ENCODE data around the gene MYO16. TPM values are rescaled to one million over a fixed set of nuclear protein-coding genes. Genes with fewer than 3 reads are reported as not detected.

The MYO16 gene
- total RNA-seq, 1 experiment from 2014 or later, result not detected

- no peaks in the 10 kb centered on the region for H3K27me3 Mint-ChIP-seq (ENCODE audit: low read depth)
- Histone ChIP-seq H2BK15ac (ENCODE audit: low read depth, low read length) (no peak overlapping the region; the same call in 1 of the 2 replicates), H3K18ac (ENCODE audit: insufficient read length, low read depth, low read length) (no peak overlapping the region), H4K8ac (replicated peaks; ENCODE audit: insufficient read length, low read depth, low read length) (no peak overlapping the region), H3K9ac (ENCODE audit: extremely low read depth, insufficient read length, low read length) (no peak overlapping the region), H4K5ac (ENCODE audit: insufficient read length, low read depth, low read length) (no peak overlapping the region), H2AK5ac (ENCODE audit: insufficient read length, low read length) (no peak overlapping the region), H2BK5ac (ENCODE audit: insufficient read length, low read length) (no peak overlapping the region), H3K27ac (ENCODE audit: insufficient read length, low read depth, low read length) (no peak overlapping the region), H2BK12ac (ENCODE audit: insufficient read length, low read depth, low read length) (no peak overlapping the region), H2AFZ (ENCODE audit: low read length) (no peak overlapping the region), H2BK120ac (ENCODE audit: low read depth, low read length, poor library complexity, severe bottlenecking) (no peak overlapping the region), H3K4me1 (ENCODE audit: insufficient read depth, low read length) (no peaks in the 10 kb centered on the region), H4K20me1 (ENCODE audit: control insufficient read depth, insufficient read depth, insufficient read length) (no peaks in the 10 kb centered on the region), H3K79me2 (ENCODE audit: insufficient read depth, low read length) (no peaks in the 10 kb centered on the region), H3K27me3 (ENCODE audit: insufficient read depth, low read length) (no peaks in the 10 kb centered on the region), H3K4ac (ENCODE audit: low read depth, low read length) (no peak overlapping the region), H3K23me2 (ENCODE audit: insufficient read length, low read depth, low read length, poor library complexity, severe bottlenecking) (no peaks in the 10 kb centered on the region), H2BK20ac (ENCODE audit: low read depth, low read length, poor library complexity, severe bottlenecking) (no peak overlapping the region), H3K79me1 (ENCODE audit: insufficient read depth, low read depth, low read length, poor library complexity, severe bottlenecking) (no peaks in the 10 kb centered on the region), H3K9me3 (ENCODE audit: control insufficient read depth, low read depth, low read length) (no peaks in the 10 kb centered on the region), H3K4me2 (ENCODE audit: insufficient read depth, insufficient read length, low read length) (no peak overlapping the region), H3K23ac (ENCODE audit: insufficient read length, low read depth, low read length) (no peak overlapping the region), H4K91ac (ENCODE audit: insufficient read length, low read depth, low read length) (no peak overlapping the region), H3K56ac (ENCODE audit: insufficient read length, low read depth, low read length) (no peak overlapping the region), H3T11ph (ENCODE audit: low read length) (no peak overlapping the region), H3K14ac (ENCODE audit: insufficient read depth, low read length) (no peak overlapping the region)
- no CpG with 5 or more reads among the region's 8 CpGs for WGBS (ENCODE audit: extremely low coverage, insufficient read length, low lambda C conversion rate)
- no peaks in the 10 kb centered on the region for H3K36me3 Mint-ChIP-seq (ENCODE audit: insufficient read depth in 1 of 3, low read depth in 3 of 3)
- H3K9me3 Mint-ChIP-seq, result peaks cover 0 to 2% of the 10 kb centered on the region in 2 experiments; a peak in 1 of 5 replicates
- H3K4me3 Mint-ChIP-seq, result no peak overlapping the region
- H3K4me1 Mint-ChIP-seq, result peaks cover 12 to 16% of the 10 kb centered on the region in 2 experiments
- TF ChIP-seq CTCF (conservative IDR thresholded peaks at IDR 0.05), result no peak
- no peak for DNase-seq
- peak overlapping the region in 1 of 3 experiments; percentile 58; a peak in 1 of 7 replicates for H3K27ac Mint-ChIP-seq
Measured at GRCh38 chr13:108816375-108816774, 187.0 kb downstream of the MYO16 start.
